GM18498 (cell line): ENCODE data around the gene RNASE9.
"Not testable (repeated sequence)": the region's sequence is repeated elsewhere in the genome, so short reads cannot be mapped to it uniquely, and the experiment has no call there.

Experiments used
- ATAC-seq: cut with Tn5 transposase; IDR thresholded peaks from one replicate; pipeline ENCODE4 v1.9.1; 2021; ENCODE audit warnings: mild to moderate bottlenecking, moderate library complexity; ENCODE audit not compliant: unreplicated experiment

The RNASE9 gene

DNA sequence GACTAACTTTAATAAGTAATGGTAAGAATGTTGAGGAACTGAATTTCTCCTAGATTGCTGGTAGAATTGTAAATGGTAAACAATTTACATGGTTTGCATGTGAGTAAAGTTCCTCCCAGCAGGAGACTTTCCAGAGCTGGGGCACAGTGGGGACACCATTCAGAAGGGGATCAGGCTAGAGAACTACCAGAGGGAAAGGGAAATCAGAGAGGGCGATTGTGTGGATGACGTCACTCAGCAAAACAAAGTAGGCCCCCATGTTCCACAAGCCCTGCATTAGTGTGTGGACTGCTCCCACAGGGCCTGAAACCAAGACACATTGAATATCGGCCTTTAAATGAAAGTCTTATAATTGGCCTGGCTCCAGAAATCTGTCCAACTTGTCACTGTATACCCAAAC, 17.5 kb upstream of the RNASE9 start:
- ATAC-seq = no peak

DNA sequence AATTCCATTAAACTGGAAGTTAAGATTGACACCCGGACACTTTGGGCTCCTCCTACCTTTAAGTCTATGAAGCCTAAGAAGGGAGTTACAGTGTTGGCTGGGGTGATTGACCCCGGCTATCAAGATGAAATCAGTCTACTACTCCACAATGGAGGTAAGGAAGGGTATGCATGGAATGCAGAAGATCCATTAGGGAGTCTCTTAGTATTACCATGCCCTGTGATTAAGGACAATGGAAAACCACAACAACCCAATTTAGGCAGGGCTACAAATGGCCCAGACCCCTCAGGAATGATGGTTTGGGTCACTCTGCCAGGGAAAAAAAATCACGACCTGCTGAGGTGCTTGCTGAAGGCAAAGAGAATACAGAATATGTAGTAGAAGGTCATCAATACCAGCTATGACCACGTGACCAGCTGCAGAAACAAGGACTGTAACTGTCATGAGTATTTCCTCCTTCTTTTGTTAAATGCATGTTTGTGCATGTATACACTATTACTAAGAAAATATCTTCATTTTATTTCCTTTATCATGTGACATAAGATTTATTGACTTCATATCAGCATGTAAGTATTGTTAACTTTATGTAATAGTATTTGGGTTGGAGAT, 11.6 kb upstream of the RNASE9 start:
- not testable (repeated sequence) for ATAC-seq

DNA sequence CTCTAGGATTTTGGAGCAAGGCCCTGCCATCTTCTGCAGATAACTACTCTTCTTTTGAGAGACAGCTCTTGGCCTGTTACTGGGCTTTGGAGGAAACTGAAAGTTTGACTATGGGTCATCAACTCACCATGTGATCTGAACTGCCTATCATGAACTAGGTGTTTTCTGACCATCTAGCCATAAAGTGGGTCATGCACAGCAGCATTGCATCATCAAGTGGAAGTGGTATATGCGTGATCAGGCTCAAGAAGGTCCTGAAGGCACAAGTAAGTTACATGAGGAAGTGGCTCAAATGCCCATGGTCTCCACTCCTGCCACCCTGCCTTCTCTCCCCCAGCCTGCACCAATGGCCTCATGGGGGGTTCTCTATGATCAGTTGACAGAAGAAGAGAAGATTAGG, 9.9 kb upstream of the RNASE9 start:
- not testable (repeated sequence) for ATAC-seq

DNA sequence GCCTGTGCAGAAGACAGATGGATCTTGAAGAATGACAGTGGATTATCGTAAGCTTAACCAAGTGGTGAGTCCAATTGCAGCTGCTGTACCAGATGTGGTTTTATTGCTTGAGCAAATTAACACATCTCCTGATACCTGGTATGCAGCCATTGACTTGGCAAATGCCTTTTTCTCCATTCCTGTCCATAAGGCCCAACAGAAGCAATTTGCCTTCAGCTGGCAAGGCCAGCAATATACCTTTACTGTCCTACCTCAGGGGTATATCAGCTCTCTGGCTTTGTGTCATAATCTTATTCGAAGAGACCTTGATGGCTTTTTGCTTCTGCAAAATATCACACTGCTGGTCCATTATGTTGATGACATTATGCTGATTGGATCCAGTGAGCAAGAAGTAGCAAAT, 9.0 kb upstream of the RNASE9 start:
- ATAC-seq = not testable (repeated sequence)

DNA sequence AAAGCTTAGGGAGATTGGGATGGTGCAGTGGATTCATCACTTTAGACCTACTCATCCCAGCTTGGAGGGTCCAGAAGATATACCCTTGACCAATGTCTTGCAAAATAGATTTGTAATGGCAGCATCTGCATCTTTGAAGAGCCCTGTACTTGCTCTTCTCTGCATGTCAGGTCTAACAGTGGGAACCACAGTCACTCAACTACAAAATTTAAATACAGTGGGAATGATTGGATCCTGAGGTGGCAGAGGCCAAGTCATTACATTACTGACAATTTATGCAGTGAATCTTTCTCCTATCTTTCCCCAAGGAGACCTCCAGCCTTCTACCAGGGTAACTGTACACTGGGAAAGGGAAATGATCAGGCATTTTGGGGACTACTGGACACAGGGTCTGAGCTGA, 8.2 kb upstream of the RNASE9 start:
- ATAC-seq = no peak

DNA sequence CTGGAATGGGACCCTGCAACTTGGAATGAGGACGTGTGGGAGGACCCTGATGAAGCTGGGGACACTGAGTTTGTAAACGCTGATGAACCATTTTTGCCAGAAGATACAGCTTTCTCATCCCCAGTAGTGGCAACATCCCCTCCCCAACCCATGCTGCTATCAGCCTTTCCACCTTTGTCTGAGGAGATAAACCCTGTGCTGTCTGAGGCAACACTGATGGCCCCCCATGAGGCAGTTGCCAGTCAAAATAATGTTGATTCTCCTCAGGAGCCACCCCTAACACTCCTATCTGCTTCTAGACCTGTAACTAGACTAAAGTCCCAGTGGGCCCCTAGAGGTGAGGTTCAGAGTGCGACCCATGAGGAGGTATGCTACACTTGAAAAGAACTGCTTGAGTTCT, 7.5 kb upstream of the RNASE9 start:
- no peak for ATAC-seq

DNA sequence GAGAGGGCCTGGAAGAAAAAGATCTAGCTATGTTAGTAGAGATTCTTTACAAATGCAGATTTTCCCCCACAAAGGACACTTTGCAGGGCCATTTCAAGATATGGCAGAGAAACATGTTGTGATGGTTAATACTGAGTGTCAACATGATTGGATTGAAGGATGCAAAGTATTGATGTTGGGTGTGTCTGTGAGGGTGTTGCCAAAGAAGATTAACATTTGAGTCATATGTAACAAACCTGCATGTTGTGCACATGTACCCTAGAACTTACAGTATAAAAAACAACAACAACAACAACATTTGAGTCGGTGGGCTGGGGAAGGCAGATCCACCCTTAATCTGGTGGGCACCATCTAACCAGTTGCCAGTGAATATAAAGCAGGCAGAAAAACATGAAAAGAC, 6.4 kb upstream of the RNASE9 start:
- not testable (repeated sequence) for ATAC-seq

DNA sequence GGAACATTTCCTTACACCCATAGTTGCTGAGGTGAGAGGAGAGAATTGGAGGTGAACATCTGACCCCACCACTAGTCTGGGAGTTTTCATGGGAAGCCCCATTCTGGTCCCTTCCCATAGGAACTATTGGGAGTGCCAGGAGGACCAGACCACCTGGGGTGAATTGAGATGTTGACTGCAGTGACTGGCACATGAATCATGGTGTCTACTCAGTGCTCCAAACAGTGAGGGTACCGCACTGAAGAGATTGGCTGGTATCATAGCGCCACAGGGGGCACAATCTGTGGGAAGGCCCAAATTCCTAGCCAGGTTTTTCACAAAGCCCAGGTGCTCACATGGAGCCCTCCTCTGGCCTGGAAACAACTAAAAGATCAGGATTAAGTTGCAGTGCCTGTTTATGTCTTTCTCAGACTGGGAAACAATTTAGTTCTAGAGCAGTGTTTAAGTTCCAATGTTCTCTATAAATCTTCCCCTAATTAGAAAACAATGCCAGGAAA, 3.7 kb upstream of the RNASE9 start:
- no peak for ATAC-seq

DNA sequence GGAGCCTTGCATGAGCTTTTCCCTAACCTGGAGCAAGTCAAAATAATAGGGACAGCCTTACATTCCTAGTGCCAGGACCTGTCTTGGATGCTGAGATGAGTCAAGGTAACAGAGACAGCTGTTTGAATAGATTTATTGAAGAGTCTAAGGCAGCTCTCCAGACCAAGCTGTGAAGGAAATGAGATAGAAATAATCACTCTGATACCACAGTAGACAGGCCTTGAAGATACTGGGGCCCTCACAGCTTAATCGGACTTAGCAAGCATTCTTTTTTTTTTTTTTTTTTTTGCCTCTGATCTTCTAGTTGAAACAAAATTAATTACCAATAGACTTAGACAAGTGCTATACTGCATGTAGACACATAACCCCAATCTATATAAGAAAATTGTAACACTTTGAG, 3.1 kb upstream of the RNASE9 start:
- ATAC-seq = no peak

DNA sequence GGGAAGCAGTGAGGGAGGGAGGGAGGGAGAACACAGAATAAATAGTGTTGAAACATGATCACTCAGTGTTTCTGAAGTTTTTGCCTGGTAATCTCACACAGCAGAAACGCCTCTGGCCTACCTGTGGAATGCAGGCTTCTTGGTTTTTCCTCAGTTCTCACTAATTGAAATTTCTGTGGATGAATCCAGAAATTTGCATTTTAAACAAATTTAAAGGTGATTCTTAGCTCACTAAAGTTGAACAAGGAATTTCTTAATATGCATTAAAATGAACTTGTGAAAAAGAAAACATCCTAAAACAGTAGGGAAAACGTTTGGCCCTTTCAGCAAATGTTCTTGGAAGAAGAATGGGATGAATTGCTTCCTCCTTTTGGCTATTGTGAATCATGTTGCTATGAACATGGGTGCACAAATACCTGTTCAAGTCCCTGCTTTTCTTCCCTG, 1.4 kb downstream of the RNASE9 start:
- ATAC-seq = no peak

DNA sequence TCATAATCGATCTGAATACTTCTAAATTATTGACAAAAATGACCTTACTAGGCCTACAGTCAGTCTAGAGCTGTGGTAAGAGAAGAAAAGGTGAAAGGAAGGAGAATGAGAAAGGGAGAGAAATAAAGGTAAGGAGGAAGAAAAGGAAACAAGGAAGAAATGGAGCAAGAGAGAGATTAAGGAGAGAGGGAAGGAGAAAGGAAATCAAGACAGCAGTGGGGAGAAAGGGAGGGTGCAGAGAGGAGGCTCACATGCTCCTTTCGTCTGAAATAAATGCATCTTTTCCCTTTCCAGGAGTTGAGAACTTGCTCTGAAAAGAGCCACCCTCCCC, 3.7 kb downstream of the RNASE9 start:
- ATAC-seq = no peak

DNA sequence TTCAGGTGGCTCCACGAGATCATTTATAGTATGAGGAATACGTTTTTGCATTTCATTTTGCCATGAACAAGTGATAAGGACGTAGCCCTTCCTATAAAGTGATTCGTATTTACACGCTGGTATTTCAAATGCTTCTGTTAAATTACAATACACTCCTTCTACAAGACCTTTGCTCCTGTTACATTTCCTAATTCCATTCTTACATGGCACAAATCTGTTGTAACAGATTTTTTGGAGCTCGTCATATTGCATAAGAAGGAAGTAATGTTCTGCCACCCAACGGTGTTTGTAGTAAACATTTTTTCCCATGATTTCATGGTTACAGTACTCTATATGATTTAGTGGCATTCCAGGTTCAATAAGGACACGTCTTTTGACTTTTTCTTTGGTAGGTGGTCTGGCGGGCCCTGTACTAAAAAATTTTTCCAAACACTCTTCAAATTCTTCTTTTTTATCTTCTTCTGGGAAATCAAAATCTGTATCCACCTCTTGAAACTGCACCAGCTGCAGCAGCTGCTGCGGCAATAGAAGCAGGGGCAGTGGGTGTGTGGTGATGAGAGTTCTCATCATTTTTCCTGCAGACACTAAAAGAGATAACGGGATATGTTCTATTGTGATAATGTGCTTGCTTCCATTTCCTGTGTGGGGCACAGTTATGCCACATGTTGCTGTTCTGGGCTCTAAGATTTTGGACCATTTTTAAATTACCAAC, 4.2 kb downstream of the RNASE9 start:
- no peak for ATAC-seq

DNA sequence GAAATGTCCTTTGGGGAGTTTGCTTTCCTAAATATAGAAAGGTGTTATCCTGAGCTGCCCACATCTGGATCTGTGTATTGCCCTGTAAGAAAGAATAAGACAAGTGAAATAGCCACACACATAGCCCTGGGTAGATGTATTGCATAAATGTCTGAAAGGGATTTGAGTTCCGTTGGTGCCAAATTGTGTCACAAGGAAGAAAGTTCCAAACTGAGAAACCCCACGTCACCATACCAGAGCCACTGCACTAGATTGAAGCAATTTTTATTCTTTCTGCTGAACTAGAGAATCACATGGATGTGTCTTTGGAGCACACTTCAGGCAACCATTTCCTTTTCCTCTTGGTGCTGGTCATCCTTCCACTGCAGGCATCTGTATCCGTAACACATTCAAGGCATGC, 5.0 kb downstream of the RNASE9 start:
- no peak for ATAC-seq

DNA sequence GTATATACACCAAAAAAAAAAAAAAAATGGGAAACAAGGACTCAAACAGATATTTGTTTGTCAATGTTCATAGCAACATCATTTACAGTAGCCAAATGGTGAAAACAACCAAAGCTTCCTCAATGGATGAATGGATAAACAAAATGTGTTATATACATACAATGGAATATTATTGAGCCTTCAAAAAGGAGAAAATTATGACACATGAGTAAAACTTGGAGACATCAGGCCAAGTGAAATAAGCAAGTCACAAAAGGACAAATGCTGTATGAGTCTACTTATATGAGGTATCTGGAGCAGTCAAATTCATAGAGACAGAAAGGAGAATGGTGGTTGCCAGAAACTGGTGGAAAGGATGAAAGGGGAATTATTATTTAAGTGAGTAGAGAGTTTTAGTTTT, 7.8 kb downstream of the RNASE9 start:
- no peak for ATAC-seq

DNA sequence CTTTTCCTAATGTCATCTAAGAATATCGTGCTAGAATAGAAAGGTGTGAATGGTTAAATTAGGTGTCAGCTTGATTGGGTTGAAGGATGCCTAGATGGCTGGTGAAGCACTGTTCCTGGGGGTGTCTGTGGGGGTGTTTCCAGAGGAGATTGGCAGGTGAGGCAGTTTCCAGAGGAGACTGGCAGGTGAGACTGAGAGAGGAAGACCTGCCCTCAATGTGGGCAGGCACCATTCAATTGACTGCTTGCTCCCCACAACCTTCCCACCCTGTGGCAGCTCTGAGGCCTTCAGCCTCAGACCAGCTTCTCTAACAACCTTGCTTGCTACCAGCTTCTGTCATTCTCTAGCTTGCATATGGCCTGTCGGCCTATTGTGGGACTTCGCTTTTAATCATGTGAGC, 9.2 kb downstream of the RNASE9 start:
- no peak for ATAC-seq

DNA sequence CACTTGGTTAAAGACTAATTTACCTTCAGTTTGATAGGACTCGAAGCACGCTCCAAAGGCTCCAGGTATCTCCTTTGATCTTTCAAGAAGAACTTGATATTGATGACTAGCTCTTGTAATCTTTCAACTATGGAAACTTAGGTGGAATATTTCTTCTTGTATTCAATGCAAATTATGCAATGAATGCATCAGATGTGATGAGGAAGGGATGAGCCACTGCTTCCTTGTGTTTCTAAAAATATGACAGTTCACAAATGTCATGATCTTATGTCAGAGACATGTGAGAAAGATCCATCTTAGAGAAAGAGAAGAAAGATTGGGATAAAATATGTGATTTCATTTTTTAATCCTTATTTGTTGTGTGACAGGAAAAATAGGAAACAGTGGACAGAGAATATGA, 9.9 kb downstream of the RNASE9 start:
- ATAC-seq = no peak

DNA sequence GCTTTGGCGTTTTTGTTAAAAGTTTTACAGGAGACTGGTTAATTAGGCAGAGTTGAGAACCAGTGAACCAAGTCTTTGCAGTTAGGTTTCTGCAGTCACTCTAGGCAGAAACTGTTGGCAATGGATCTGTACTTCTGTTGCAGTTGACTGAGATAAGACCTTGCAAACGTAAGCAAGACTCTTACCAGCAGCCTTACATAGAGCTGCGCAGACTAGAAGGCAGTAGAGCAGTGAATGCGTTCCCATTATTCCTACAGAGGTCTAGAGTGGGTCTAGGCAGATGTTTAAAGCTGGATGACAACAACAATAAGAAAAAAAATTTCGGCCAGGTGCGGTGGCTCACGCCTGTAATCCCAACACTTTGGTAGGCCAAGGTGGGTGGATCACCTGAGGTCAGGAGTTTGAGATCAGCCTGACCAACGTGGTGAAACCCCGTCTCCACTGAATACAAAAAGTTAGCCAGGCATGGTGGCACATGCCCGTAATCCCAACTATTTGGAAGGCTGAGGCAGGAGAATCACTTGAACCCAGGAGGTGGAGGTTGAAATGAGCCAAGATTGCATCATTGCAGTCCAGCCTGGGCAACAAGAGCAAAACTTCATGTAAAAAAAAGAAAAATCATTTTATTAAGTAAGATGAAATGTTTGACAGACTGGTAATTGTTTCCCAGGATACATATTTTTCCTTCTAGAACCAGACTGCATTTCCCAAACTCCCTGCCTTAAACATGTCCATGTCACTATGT, 12.3 kb downstream of the RNASE9 start:
- no peak for ATAC-seq

DNA sequence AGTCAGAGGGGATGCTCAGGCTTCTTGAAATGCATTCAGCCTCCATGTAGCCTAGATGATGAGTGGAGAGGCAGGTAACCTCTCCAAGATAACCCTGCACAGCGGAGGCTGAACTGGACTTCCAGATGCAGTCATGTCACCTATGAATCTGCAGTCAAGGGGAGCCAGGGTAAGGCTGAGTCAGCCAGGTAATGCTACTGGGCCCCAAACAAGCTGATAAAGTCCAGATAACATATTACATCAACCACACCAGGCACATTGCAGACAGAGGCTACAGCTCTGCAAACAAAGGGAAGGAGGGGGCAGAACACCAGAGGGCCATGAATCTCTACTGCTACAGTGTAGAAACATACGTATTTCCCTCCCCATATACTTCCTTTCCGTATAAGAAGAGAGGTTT, 14.0 kb downstream of the RNASE9 start:
- ATAC-seq = no peak

DNA sequence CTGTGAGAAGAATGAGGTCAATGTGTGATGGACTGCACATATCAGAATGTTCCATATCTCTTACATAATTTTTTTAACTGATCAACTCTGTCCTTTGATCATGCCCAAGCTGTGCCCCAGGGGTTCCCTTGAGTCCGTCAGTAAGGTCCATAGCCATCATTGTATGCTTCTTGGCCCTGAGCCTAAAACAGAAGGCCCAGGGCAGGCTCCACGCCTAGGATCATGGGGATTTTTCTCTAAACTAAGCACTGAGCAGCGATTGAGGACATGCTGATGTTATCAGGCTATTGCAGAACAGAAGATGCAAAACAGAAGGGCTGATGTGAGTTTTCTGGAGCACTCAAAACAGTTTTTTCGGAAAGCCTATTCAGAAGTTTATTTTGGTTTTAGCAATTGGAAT, 20.9 kb downstream of the RNASE9 start:
- no peak for ATAC-seq

DNA sequence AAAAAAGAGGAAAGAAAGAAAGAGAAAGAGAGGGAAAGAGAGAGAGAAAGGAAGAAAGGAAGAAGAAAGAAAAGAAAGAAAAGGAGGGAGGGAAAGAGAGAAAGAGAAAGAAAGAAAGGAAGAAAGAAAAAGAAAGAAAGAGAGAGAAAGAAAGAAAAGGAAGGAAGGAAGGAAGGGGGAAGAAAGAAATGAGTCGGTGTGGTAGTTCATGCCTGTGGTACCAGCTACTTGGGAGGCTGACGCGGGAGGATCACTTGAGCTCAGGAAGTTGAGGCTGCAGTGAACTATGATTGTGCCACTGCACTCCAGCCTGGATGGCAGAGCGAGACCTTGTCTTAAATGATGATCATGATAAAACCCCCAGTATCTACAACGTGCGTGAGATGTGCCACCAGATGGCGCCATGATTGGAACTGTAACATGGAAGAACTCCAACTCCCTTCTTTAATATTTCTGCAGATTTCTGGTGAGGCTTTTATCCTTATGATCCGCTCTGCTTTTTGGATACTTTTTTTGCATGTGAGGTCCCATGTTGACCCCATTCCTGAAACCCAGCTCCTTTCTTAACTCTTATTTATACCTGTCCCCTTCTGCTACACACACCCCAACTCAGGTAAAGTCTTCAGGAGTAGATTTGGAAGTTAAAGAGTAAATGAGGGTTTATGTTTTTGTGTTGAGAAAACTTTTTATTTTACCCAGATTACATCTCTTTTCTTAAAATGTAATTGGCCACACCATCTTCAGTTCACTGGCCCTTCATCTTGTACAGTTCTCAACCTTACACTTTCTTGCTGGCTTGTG, 29.9 kb downstream of the RNASE9 start:
- peak; percentile 65 for ATAC-seq

DNA sequence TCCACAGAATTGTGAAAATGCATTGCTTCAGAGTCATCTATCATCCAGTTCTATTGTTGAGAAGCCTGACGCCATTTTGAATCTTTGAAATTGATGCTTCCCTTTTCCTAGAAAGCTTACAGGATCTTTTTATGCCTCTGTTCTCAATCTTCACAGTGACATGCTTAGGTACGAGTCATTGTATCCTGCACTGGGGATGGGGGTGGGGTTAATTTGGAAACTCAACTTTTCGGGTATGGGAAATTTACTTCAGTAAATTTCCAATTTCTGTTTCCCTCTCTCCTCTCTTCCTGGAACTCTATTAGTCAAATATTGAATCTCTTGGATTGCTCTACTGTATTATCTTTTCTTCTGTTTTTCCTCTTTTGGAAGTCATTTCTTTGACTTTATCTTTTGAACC, 31.0 kb downstream of the RNASE9 start:
- no peak for ATAC-seq
